Ramos (cell line): ENCODE measurements around the gene CPED1.
"Not testable (repeated sequence)": the region's sequence is repeated elsewhere in the genome, so short reads cannot be mapped to it uniquely, and the experiment has no call there.

Experiments used
- in situ Hi-C: fragments of 300-500 bp; cut with MboI; formaldehyde crosslinking; loops from one replicate; pipeline ENCODE4 v1.14.3; 2022; ENCODE audit warnings: low sequenced_read_pairs; ENCODE audit not compliant: unreplicated experiment

CPED1 gene

DNA sequence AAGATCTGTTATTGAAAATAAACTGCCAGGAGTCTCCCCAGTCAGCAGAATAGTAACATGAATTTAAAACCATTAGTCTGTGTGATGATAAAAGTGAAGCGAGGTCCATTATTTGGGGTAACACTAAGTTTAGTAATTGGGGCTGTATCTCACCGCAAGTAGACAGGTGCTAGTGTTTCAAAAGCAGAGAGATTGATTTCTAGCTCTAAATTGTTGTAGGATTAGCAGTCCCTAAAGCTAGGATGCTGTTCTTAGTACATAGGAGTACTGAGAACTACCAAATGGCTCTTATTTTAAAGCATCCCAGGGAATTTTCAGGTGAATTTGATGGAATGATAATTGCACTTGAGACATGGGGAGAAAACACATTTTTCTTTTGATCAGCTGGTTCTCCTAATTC is 70.5 kb downstream of the CPED1 start:
- in situ Hi-C loops, result no loop called here

DNA sequence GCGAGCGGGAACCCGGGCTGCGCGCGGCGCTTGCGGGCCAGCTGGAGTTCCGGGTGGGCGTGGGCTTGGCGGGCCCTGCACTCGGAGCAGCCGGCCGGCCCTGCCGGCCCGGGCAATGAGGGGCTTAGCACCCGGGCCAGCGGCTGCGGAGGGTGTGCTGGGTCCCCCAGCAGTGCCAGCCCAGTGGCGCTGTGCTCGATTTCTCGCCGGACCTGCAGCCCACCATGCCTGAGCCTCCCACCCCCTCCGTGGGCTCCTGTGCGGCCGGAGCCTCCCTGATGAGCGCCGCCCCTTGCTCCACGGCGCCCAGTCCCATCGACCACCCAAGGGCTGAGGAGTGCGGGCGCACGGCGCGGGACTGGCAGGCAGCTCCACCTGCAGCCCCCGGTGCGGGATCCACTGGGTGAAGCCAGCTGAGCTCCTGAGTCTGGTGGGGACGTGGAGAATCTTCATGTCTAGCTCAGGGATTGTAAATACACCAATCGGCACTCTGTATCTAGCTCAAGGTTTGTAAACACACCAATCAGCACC is 71.5 kb downstream of the CPED1 start:
- in situ Hi-C loops, result not testable (repeated sequence)

DNA sequence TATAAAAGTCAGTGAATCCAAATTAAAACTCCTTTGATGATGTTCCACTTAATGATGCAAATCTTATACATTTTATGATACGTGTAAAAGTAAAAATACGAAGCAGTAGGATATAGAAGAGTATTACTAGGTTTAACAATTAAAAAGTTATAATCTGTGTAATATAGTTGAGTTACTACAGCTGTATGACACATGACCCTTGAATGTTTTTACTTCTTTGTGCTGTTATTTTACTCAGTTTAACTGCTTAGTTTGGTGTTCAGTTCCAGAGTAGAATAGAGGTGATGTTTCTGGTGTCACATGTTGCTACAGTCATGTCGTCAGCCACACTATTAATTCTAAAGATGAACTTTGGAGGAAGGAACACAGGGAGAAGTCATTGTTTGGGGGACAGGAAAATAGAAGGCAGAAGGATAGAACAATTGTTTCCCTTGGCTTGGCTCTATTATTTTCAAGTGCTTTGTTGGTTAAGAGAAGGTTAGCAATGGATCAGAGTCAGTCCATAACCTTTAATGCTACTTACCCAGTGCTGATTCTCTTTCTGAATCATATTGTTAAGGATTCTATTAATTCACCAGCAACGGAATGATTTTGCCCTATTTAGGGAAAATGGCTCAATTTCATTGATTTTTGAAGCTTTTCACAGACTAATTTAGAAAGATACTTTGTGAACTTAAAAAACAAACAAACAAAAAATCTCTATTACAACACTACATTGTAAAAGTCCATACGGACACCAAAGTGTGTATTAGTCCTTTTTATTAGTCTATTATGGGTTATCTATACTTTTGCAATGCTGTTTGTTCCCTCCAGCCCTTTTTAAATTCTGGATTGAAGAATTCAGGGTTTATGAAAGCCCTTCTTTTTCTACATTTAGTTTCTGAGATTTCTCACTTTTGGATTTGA is 73.4 kb downstream of the CPED1 start:
- in situ Hi-C loops, result no loop called here

GRCh38 chr7:121062671-121063279 is 74.3 kb downstream of the CPED1 start:
- in situ Hi-C loops, result no loop called here

DNA sequence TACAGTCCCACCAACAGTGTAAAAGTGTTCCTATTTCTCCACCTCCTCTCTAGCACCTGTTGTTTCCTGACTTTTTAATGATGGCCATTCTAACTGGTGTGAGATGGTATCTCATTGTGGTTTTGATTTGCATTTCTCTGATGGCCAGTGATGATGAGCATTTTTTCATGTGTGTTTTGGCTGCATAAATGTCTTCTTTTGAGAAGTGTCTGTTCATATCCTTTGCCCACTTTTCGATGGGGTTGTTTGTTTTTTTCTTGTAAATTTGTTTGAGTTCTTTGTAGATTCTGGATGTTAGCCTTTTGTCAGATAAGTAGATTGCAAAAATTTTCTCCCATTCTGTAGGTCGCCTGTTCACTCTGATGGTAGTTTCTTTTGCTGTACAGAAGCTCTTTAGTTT is 79.2 kb downstream of the CPED1 start:
- in situ Hi-C loops, result not testable (repeated sequence)

GRCh38 chr7:121069346-121070100 is 81.0 kb downstream of the CPED1 start:
- in situ Hi-C loops, result no loop called here

DNA sequence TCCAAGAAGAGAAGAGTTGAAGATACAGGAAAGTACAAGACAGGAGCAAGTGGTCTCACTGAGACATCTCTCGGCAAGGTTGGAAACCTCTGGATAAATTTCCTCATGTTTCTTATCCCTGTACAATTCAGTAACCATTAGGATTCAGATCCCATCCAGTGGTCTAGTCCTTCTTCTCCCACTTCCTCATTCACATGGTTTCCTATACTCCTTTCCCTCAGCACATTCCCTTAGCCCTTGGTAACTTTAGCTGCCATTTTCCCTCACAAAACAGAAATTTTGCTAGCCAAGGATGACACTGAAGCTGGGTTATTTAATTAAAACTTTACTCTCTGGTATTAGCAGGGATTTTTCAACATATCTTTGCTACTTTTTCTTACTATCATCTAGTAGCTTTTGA is 82.6 kb downstream of the CPED1 start:
- in situ Hi-C loops, result no loop called here

- in situ Hi-C loops, result no loop called here
Observed at GRCh38 chr7:121071662-121072061, 83.2 kb downstream of the CPED1 start.

GRCh38 chr7:121072826-121073225 is 84.3 kb downstream of the CPED1 start:
- in situ Hi-C loops, result no loop called here

DNA sequence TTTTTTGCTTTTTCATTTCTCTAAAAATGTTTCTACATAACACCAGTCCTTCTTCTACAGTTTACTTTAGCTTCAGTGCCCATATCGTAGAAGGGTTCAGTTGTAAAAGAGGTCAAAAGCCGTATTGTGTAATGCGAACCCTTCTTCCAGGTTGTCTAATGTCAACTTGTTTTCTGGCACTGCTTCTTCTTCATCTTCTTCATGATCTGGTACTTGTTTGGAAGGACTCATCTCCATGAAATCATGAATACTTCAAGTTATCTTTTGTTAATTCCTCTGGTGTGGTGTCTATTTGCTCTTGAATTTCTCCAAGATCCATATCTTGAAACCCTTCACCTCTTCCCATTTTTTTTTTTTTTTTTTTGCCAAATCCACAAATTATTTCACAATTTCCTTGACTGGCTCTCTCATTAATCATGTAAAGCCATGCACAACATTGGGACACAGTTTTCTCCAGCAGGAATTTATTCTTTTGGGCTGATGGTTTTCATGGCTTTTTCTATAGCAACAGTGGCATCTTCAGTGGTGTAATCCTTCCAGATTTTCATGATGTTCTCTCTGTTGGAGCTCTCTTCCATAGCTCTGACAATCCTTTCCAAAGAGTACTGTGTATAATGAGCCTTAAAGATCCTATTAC is 85.1 kb downstream of the CPED1 start:
- in situ Hi-C loops, result no loop called here

- in situ Hi-C loops, result loop anchor here (25.0 kb wide), 1 partner anchor 263 kb away; no protein-coding TSS in a partner anchor
Observed at GRCh38 chr7:121075424-121075841, 86.9 kb downstream of the CPED1 start.

GRCh38 chr7:121075952-121076349 is 87.4 kb downstream of the CPED1 start:
- in situ Hi-C loops, result loop anchor here (25.0 kb wide), 1 partner anchor 264 kb away; no protein-coding TSS in a partner anchor

- in situ Hi-C loops, result loop anchor here (25.0 kb wide), 1 partner anchor 264 kb away; no protein-coding TSS in a partner anchor
Observed at GRCh38 chr7:121076350-121077164, 88.0 kb downstream of the CPED1 start.

- in situ Hi-C loops, result loop anchor here (25.0 kb wide), 1 partner anchor 265 kb away; no protein-coding TSS in a partner anchor
Observed at GRCh38 chr7:121077165-121077630, 88.7 kb downstream of the CPED1 start.

- in situ Hi-C loops, result loop anchor here (25.0 kb wide), 1 partner anchor 266 kb away; no protein-coding TSS in a partner anchor
Observed at GRCh38 chr7:121078701-121079227, 90.3 kb downstream of the CPED1 start.

- in situ Hi-C loops, result loop anchor here (25.0 kb wide), 1 partner anchor 267 kb away; no protein-coding TSS in a partner anchor
Observed at GRCh38 chr7:121079425-121080169, 91.1 kb downstream of the CPED1 start.

DNA sequence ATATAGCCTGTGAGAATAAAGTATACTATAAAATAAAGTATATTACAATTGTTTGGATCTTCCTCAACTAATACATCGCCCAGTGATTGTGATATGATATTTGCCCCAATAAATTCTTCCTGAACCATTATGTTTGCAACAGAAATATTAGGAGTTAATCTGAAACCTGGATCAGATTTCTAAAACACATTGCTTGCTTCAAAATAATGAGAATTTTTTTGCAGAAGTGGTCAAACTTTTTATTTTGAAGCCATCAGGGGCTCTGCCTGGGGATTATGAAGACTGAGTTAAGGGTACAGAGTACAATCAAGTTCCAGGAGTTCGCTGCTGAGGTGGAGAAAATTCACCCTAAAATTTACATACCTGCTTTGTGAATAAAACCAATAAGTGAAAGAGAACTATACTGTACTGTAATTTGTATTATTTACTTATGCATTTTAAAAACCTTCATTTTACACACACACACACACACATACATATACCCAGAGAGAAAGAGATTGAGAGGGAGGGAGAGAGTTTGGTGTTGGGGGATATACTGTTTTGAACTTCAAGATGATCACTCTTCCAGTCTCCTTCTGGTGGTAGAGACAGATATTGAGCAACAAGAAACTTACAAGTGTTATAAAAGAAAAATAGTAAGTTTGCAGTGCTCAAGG is 91.9 kb downstream of the CPED1 start:
- in situ Hi-C loops, result loop anchor here (25.0 kb wide), 1 partner anchor 268 kb away; no protein-coding TSS in a partner anchor
